ENCODE measurements around the gene RABGEF1.
"Not testable (repeated sequence)": the region's sequence is repeated elsewhere in the genome, so short reads cannot be mapped to it uniquely, and the experiment has no call there.

RABGEF1 gene

GRCh38 chr7:66698652-66699205, 41.8 kb upstream of the RABGEF1 start:
- FAIRE-seq (no peak), DNase-seq (ENCODE audit: insufficient read length, low spot score) (no peak)
- TF ChIP-seq, protein P1, sequence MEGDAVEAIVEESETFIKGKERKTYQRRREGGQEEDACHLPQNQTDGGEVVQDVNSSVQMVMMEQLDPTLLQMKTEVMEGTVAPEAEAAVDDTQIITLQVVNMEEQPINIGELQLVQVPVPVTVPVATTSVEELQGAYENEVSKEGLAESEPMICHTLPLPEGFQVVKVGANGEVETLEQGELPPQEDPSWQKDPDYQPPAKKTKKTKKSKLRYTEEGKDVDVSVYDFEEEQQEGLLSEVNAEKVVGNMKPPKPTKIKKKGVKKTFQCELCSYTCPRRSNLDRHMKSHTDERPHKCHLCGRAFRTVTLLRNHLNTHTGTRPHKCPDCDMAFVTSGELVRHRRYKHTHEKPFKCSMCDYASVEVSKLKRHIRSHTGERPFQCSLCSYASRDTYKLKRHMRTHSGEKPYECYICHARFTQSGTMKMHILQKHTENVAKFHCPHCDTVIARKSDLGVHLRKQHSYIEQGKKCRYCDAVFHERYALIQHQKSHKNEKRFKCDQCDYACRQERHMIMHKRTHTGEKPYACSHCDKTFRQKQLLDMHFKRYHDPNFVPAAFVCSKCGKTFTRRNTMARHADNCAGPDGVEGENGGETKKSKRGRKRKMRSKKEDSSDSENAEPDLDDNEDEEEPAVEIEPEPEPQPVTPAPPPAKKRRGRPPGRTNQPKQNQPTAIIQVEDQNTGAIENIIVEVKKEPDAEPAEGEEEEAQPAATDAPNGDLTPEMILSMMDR (IDR thresholded peaks at IDR 0.05; ENCODE audit: insufficient read depth, missing control alignments) = no peak

GRCh38 chr7:66699998-66700397, 40.5 kb upstream of the RABGEF1 start:
- FAIRE-seq (no peak), DNase-seq (ENCODE audit: insufficient read length, low spot score) (no peak)
- TF ChIP-seq, protein P1 (IDR thresholded peaks at IDR 0.05; ENCODE audit: insufficient read depth, missing control alignments) = no peak

DNA sequence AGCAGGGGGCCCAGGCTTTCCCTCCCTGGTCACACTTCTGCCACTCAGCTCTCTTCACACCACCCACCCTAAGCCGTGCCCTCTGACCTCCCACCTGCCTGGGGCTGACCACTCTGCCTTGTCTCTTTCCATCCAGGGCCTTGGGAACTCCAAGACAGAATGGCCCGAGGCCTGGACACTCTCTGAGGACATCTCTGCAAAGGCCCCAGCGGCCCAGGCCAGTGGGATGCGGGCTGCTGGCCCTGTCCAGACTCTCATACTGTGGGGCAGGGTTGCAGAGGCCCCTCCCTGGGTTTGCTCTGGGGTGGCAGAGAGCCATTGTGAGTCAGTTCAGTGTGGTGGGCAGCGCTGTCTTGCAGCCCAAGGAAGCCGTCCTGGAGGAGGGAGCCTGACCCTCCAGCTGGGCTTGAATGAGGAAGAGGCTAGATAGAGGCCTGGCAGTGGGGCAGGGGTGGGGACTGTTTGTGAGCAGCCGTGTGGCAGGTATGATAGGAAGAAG, 39.9 kb upstream of the RABGEF1 start:
- TF ChIP-seq, protein P1 (IDR thresholded peaks at IDR 0.05; ENCODE audit: insufficient read depth, missing control alignments) = no peak
- FAIRE-seq = no peak

DNA sequence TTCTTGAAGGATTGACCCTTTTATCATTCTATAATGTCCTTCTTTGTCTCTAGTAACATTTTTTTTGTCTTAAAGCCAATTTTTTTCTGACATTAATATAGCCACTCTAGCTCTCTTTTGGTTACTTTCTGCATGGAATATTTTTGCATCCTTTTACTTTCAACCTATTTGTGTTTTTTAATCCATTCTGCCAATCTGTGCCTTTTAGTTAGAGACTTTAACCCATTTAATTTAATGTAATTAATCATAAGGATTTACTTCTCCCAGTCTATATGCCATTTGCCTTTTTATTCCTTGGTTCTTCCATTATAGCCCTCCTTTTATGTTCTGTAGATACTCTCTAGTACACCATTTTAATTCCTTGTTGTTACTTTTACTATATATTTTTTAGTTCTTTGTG, 32.7 kb upstream of the RABGEF1 start:
- no peak for FAIRE-seq
- DNase-seq (ENCODE audit: insufficient read length, low spot score) = no peak
- TF ChIP-seq, protein P1 (IDR thresholded peaks at IDR 0.05; ENCODE audit: insufficient read depth, missing control alignments) = no peak

More for the DNA sequence above, 39.9 kb upstream of the RABGEF1 start:
- no peak for DNase-seq (ENCODE audit: insufficient read length, low spot score)

DNA sequence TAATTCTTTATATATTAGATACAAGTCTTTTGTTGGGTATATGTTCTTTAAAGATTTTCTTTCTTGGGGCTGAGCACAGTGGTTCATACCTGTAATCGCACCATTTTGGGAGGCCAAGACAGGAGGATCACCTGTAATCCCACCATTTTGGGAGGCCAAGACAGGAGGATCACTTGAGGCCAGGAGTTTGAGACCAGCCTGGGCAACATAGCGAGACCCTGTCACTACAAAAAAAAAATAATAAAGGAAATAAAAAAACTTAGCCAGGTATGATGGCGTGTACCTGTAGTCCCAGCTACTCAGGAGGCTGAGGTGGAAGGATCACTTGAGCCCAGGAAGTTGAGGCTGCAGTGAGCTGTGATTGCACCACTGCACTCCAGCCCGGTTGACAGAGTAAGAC, 29.8 kb upstream of the RABGEF1 start:
- FAIRE-seq; DNase-seq (ENCODE audit: insufficient read length, low spot score): not testable (repeated sequence)

DNA sequence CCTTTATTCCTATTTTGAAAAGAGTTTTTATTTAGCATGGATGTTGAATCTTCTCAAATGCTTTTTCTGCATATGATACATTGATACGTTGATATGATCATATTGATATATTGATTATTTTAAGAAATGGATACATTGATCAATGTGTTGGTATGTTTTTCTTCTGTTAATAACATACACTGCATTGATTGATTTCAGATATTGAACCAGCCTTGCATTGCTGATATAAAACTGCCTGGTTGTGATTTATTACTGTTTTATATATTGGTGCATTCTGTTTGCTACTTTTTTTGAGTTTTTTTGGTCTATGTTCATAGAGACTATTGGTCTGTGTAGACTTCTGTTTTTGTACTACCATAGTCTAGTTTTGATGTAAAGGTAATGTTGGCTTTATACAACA, 26.8 kb upstream of the RABGEF1 start:
- FAIRE-seq (no peak), DNase-seq (ENCODE audit: insufficient read length, low spot score) (no peak)
- TF ChIP-seq, protein P1 (IDR thresholded peaks at IDR 0.05; ENCODE audit: insufficient read depth, missing control alignments) = no peak

GRCh38 chr7:66716634-66717033, 23.9 kb upstream of the RABGEF1 start:
- not testable (repeated sequence) for FAIRE-seq

DNA sequence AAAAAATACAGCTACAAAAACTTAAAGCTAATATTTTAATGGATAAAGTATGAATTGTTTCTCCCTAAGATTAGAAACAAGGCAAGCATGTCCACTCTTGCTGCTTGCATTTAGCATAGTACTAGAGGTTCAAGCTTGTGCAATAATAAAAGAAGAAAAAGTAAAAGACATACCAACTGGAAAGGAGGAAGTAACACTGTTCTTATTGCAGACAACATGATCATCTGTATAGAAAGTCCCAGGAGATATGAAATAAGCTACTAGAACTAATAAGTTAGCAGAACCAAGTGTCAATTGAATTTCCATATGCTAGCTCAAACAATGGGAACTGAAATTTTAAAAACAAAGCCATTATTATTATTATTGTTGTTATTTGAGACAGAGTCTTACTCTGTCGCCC, 20.0 kb upstream of the RABGEF1 start:
- TF ChIP-seq, protein P1 (IDR thresholded peaks at IDR 0.05; ENCODE audit: insufficient read depth, missing control alignments) = no peak
- FAIRE-seq = no peak

More at GRCh38 chr7:66716634-66717033, 23.9 kb upstream of the RABGEF1 start:
- not testable (repeated sequence) for DNase-seq (ENCODE audit: insufficient read length, low spot score)

More for the DNA sequence above, 20.0 kb upstream of the RABGEF1 start:
- DNase-seq (ENCODE audit: insufficient read length, low spot score) = no peak
